SH-SY5Y (cell line): Measurements from ENCODE around the gene TPM2.

Experiments
- GATA2 ChIP-seq: IDR thresholded peaks from 2 replicates; pipeline ENCODE4 v1.6.1; 2011; ENCODE audit warnings: mild to moderate bottlenecking, low read depth, low read length
- GATA3 ChIP-seq: IDR thresholded peaks from 2 replicates; pipeline ENCODE4 v1.6.1; 2011; ENCODE audit warnings: low read depth, mild to moderate bottlenecking, low read length, moderate library complexity

- no peak for TF ChIP-seq GATA3
- TF ChIP-seq GATA2, result no peak
These were observed 33.4 kb downstream of the TPM2 start for GRCh38 chr9:35656348-35656747.
